CD4-positive, alpha-beta T cell treated with Interleukin-10 for 1 hour (primary cell): ENCODE results near the gene NCKAP5.

Source experiments
- DNase-seq: peaks from one replicate; pipeline ENCODE4 v3.0.0-alpha.2; 2020

Gene NCKAP5

DNA sequence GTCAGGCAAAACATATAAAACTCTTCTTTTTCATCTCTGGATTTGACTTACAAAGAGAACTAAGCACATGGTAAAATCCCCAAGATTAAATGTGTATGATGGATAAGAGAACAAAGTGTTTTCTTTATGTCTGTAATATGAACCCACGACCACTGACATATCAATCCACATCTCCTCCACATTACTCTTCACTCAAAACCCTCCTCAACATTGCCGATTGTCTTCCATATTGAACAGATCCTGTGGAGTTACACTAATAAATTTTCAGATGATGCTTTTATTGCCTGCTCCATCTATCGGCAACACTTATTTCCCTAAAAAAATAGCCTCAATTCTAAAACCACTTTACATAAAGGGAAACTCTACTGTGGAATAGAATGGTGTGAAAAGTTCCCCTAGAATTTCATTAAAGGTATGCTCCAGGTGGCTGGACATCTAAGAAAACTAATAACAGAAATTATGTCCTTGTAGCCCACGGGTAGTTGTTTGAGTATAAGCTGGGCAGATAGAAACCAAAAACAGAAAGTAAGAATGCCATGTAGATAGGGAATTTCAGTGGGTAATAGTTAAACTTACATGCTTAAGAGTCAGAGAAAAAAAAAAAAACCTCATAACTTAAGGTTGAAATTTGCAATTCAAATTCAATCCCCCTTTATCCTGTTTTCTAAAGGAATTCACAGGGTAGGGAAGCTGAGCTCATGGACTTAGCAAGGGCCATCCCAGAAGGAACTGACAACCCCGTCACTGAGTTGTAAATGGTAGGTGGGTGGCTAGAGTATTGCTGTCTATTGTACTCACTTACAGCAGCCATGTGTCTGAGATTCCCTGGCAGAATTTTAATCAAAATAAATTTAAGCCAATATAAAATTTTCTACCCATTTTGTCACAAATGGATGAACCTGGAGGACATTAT is 592.8 kb downstream of the NCKAP5 start:
- DNase-seq = no peak

DNA sequence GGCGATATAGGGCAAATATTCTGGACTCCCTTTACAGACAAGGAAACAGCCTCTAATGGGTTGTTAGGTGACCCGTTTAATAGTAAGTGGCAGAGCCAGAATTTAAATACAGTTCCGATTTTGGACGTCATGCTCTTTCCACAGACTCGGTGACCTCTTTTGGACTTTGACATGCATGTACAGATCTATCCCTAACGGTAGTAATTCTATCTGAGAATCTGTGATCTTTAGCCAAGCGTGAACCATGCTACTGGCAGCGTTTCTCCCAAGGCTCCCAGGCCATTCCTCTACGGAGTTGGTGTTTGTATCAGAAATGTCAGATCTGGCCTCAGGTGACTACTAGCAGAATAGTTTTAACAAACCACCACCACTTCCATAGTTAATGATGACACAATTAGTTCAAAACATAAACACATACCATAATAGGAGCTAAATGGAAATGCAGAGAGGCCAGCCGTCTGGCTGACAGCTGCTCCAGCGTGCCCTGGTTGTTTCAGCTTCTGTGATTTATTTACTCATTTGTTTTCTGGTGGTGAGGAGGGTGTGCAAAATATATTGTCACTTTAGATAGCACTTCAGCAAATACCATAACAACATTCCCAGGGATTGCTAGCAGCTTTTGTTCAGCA is 593.7 kb downstream of the NCKAP5 start:
- DNase-seq = no peak

DNA sequence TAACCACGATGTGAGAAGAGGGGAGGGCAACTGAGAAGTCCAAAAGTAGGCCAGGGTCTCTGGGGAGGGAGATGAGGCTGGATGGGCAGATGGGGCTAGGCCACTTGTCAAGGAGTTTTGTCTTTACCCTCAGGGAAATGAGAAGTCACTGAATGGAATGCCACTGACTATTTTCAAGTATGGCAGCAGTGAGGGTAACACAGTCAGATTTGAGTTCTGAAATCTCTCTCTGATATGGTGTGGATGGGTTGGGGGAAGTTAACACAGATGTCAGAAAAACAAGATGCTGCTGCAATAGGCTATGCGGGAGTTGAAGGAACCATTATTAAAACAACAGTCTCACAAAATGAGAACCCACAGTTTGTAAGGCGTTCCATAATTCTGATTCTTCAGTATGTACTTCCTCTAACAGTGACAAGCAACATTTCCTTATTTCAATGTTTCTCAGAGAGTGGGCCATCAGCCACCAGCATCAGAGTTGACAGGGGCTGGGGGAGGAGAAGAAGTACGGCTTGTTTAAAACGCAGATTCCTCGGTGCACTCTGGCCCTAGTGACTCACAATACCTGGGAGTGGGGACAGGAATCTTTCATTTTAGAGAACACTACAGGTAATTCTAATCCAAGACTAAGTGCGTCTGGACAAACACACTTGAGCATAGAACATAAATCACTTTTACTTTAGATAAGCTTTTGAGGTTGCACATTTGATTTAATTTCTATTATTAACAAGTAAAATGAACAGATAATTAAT is 596.8 kb downstream of the NCKAP5 start:
- DNase-seq = no peak

DNA sequence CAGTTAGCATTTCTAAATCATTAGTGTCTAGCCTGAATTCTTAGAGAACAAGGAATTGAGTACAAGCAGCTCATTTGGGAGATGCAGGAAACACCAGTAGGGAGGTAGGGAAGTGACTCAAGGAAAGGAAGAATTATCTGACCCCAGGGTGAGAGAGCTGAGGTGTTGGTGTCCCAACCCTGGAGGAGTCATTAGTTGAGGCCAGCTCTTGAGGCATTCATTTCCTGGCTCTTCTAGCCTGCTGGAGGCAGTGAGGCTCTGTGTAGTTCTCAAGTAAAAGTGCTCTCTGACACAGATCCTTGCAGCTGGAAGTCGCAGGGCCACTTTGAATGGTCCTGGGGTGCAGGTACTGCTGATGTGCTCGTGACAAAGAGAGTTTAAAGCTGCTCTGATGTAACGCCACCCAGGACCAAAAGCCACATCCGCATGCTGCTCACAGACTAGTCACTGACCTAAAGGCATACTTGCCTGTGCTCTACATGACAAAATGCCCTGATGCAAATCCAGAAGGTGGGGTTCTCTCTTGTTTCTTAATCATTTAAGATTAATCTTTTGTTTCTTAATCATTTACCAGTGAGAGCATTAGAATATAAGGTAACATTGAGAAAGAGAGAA is 598.8 kb downstream of the NCKAP5 start:
- DNase-seq = no peak

GRCh38 chr2:132965460-132965859 is 602.8 kb downstream of the NCKAP5 start:
- DNase-seq = no peak

DNA sequence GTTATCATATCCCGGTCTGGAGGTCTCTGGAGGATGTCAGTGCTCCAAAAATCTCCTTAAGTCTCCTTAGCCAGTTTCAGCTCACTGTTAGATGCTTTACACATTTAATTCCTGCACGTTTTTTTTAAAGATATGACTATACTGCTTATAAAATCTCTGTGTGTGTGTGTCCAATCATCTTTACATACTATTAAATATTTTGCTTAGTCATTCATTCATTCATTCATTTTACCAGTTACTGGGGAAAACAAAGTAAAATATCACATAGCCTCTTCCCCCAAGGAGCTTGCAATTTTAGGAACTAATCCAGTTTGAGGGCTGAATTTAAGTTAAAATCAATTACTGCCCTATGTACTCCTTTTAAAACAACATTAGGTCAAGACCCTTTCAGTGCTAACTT is 605.1 kb downstream of the NCKAP5 start:
- DNase-seq = no peak

GRCh38 chr2:132958887-132959286 is 609.4 kb downstream of the NCKAP5 start:
- DNase-seq = no peak

DNA sequence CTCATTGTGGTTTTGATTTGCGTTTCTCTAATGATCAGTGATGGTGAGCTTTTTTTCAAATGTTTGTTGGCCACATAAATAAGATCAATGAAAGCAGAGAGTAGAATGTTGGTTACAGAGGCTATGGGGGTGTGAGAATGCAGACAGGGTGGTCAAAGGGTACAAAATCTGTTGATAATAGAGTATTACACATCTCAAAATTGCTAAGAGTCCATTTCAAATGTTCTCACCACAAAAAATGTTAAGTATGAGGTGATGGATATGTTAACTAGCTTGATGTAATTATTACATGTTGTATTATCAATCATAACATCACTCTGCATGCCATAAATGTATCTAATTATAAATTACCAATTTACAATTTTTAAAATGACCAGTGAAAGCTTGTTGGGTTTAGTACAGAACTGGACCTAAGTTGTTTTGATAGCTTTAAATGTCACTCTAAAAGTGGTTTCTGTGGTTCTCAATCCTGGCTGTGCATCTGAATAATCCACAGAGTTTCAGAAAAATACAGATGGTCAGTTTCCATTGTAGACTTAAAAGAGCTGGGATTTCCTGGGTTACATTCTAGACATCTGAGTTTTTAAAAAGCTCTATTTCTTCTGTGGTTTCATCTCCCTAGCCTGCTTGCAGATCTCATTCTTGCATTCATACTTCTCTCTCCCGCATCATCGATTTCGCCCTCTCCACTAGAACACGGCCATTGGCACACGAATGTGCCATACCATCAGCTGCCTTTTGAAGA is 612.2 kb downstream of the NCKAP5 start:
- DNase-seq = no peak

DNA sequence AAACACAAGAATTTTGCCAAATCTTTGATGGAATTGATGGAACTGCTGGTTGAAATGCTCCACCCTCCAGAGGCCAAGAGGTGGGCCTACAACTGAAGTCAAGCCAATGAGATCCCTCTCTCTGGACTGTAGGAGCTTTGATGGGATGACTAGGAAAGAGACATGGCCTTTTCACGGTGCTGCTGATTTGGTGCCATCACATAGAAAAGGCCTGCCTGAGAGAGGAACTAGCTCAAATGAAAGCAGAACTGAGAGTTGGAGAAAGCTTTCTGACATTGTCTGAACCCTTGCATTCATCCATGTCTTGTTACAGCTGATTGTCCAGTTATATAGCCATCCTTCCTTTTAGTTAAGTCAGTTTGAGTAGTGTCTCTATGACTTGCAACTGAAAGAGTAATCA is 614.5 kb downstream of the NCKAP5 start:
- no peak for DNase-seq

GRCh38 chr2:132951008-132951714 is 617.1 kb downstream of the NCKAP5 start:
- DNase-seq = no peak

- DNase-seq = no peak
These were observed 619.2 kb downstream of the NCKAP5 start for GRCh38 chr2:132949108-132949507.

- no peak for DNase-seq
These were observed 620.1 kb downstream of the NCKAP5 start for GRCh38 chr2:132948211-132948610.

GRCh38 chr2:132943829-132944228 is 624.4 kb downstream of the NCKAP5 start:
- no peak for DNase-seq

DNA sequence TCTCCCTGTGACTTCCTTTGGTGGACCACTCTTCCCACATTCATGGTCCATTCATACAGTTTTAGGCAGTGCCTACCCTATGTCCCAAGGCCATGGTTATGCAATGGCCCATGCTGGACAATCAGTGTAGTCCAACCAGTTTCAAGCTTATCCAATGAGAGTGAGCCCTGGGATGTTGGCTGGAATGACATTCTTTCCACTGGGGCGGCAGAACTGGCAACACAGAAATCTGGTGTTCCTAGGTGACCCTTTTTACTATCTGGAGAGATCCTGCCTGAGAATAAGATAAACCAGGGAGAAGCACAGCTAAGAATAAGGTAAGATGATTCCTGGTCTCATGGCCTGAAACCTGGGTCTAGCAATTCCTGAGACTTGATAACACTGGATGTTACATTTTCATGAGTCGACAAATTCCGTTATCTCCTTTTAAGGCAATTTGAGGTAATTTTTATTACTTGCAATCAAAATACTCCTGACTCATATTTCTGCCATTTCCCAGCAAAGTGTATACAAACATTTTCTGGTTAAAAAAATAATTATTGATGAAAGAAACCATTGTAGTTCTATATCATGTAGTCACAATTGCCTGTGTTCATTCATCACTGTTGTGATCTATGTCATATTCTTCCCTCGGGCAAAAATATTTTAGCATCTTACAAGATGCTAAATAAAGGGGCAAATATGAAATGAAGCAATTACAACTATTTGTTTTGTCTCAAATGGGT is 626.8 kb downstream of the NCKAP5 start:
- DNase-seq = no peak

DNA sequence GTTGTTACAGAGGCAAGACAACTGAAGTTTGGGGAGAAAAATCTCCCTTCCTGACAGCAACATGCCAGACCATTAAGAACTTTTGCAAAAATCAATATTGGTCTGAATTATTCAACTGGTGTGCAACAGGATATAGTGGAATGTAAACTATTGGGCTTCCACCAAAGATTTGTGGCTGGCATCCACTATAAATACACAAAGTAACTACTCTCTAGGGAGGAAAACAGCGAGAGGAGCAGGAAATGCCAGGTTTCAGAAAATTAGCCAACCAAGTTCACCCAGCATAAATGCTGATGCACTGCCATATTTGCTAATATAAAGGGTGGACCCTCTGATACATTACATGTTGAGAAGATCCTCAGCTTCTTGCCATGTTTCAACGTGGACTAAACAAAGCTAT is 630.6 kb downstream of the NCKAP5 start:
- DNase-seq = no peak

GRCh38 chr2:132936791-132937190 is 631.5 kb downstream of the NCKAP5 start:
- DNase-seq = no peak

DNA sequence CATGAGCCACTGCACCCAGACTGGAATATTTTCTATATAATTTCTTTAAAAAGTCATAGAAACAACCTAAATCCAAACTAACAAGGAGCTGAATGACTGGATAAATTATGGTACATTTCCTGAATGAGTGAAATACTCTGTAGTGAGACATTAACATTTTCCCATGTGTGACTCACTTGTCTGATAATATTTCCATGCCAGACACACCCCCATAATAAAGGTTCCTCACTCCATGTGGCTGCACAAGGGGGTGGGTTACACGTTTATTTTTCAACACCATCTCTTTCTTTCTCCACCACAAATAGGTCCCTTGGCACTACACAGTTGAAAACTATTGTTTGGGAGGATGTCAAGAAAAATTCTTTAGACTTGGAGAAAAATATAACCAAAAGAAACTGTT is 632.0 kb downstream of the NCKAP5 start:
- no peak for DNase-seq

- no peak for DNase-seq
These were observed 638.5 kb downstream of the NCKAP5 start for GRCh38 chr2:132929786-132930185.

- no peak for DNase-seq
These were observed 644.5 kb downstream of the NCKAP5 start for GRCh38 chr2:132923787-132924186.

GRCh38 chr2:132915812-132916549 is 652.3 kb downstream of the NCKAP5 start:
- DNase-seq = no peak
